ENCODE results near the gene CALML4. TPM values are rescaled to one million over a fixed set of nuclear protein-coding genes. Genes with fewer than 3 reads are reported as not detected.

CALML4 gene
- total RNA-seq, 1 experiment from 2014 or later = 12.6 TPM

DNA sequence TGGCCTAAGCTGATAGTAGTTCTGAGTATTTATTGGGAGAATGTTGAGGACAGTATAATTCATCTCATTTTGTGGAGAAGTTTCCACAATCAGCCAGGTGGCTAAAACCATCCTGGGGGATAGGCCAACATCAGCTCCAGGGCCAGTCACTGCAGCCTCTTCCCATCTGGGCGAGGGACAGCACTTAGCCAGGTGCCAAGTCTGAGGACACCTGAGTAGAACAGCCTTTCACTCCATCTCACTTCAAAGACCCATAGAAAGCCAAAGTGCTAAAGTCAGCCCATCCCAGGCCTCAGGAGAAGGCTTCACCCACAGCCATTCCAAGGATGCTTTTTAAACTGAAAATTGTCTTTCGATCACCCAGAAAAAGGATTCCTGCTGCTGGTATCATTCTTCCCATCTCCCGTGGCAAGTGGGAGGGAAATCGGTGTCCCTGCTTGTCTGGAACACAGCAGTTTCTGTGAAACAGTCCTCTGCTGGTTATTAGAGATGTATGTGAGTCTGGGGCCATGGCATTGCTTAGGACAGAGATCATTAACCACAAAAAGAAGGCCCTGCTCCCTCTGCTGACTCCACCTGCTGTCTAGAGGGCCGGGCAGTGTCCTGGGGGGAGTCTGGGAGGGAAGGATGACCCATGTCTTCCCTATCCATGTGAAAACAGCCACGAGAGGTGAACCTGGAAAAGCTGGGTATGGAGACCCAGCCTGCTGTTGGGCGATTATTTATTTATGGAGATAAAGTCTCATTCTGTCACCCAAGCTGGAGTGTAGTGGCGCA is 9.6 kb downstream of the CALML4 start:
- POLR2A ChIA-PET (ENCODE audit: unreplicated experiment) = interaction anchor here (0.6 to 0.7 kb wide), 2 partner anchors 57 to 141 kb away, joined by 4 to 14 read pairs; no protein-coding TSS in a partner anchor
- no peaks in the 10 kb centered on the region for H3K9me3 ChIP-seq (ENCODE audit: insufficient read depth, low read depth)
- TF ChIP-seq EZH2 (IDR thresholded peaks at IDR 0.05; ENCODE audit: low read depth) = no peak
- no peak for TF ChIP-seq CTCF (conservative IDR thresholded peaks at IDR 0.05)
- intact Hi-C loops (cut with micrococcal nuclease; ENCODE audit: unreplicated experiment) = no loop called here
- H3K79me2 ChIP-seq (ENCODE audit: low read depth) = no peaks in the 10 kb centered on the region
- H3K4me2 ChIP-seq = no peak overlapping the region
- DNase-seq = no peak
- no peaks in the 10 kb centered on the region for H3K9me2 ChIP-seq (ENCODE audit: insufficient read depth)
- H3F3A ChIP-seq (ENCODE audit: insufficient read depth, low read depth) = 0 out of 2 replicates have a peak, but pooled peaks cover 4% of the 10 kb centered on the region
- BruUV-seq (replicated peaks) = no TSS peak
- no peaks in the 10 kb centered on the region for H3K36me3 ChIP-seq (ENCODE audit: low read depth)
- no peaks in the 10 kb centered on the region for H3K4me1 ChIP-seq (replicated peaks; ENCODE audit: insufficient read depth)
- H3K27ac ChIP-seq = no peak overlapping the region
- H4K20me1 ChIP-seq (ENCODE audit: insufficient read depth) = no peaks in the 10 kb centered on the region
- no peak overlapping the region for H3K4me3 ChIP-seq
- no peak overlapping the region for H2AFZ ChIP-seq
- CTCF ChIA-PET = interaction anchor here (0.7 to 0.8 kb wide), 2 partner anchors 85 to 466 kb away, joined by 3 to 6 read pairs; no protein-coding TSS in a partner anchor
- no peaks in the 10 kb centered on the region for H3K27me3 ChIP-seq (ENCODE audit: insufficient read depth, low read depth)

DNA sequence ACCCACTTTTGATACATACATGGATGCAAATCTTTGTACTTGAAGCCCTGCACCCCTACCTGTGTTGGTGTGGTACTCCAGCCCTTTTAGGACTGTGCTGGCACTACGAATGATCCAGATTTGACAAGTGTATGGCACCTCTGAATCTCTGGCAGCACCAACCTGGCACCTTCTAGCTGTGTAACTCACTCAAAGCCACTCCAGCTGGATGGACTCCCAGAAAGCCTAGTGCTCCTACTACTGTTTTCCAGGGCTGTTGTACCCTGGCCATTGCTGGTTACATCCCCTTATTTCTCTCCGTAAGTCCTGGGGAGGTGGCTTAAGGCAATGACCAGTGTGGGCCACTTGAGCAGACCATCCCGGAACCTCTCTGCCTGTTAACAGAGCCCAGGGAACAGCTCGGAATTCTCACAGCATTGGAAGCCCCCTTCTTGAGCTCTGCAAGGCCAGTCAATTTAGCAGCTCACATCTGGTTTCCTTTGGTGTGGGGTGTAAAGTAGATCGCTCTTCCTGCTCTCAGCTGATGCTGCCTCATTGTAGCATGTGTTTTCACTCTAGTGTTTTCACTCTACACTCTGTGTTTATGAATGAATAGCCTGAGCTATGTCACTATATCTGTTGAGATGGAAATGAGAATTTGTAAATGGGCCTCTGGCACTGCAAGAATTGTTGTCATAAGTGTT is 12.2 kb downstream of the CALML4 start:
- no peak overlapping the region for H2AFZ ChIP-seq
- TF ChIP-seq CTCF (conservative IDR thresholded peaks at IDR 0.05) (no peak), EZH2 (IDR thresholded peaks at IDR 0.05; ENCODE audit: low read depth) (no peak)
- H3K4me2 ChIP-seq = no peak overlapping the region
- H3K27ac ChIP-seq = no peak overlapping the region
- no peaks in the 10 kb centered on the region for H4K20me1 ChIP-seq (ENCODE audit: insufficient read depth)
- no peaks in the 10 kb centered on the region for H3K79me2 ChIP-seq (ENCODE audit: low read depth)
- 0 out of 2 replicates have a peak, but pooled peaks cover 4% of the 10 kb centered on the region for H3F3A ChIP-seq (ENCODE audit: insufficient read depth, low read depth)
- no peaks in the 10 kb centered on the region for H3K4me1 ChIP-seq (replicated peaks; ENCODE audit: insufficient read depth)
- 0 out of 2 replicates have a peak, but pooled peaks cover 5% of the 10 kb centered on the region for H3K36me3 ChIP-seq (ENCODE audit: low read depth)
- no TSS peak for BruUV-seq (replicated peaks)
- intact Hi-C loops (cut with micrococcal nuclease; ENCODE audit: unreplicated experiment) = no loop called here
- no peak for DNase-seq
- no peaks in the 10 kb centered on the region for H3K9me2 ChIP-seq (ENCODE audit: insufficient read depth)
- ChIA-PET CTCF (no interaction called here), POLR2A (ENCODE audit: unreplicated experiment) (interaction anchor here (0.7 kb wide), 1 partner anchor 309 kb away, joined by 5 read pairs; no protein-coding TSS in a partner anchor)
- no peaks in the 10 kb centered on the region for H3K9me3 ChIP-seq (ENCODE audit: insufficient read depth, low read depth)
- H3K27me3 ChIP-seq (ENCODE audit: insufficient read depth, low read depth) = no peaks in the 10 kb centered on the region
- no peak overlapping the region for H3K4me3 ChIP-seq

GRCh38 chr15:68192117-68192516 is 13.0 kb downstream of the CALML4 start:
- no peaks in the 10 kb centered on the region for H3K79me2 ChIP-seq (ENCODE audit: low read depth)
- no peak overlapping the region for H3K4me3 ChIP-seq
- ChIA-PET POLR2A (ENCODE audit: unreplicated experiment) (no interaction called here), CTCF (no interaction called here)
- H3K27ac ChIP-seq = no peak overlapping the region
- BruUV-seq (replicated peaks) = no TSS peak
- H3K4me1 ChIP-seq (replicated peaks; ENCODE audit: insufficient read depth) = no peaks in the 10 kb centered on the region
- no peaks in the 10 kb centered on the region for H3K9me3 ChIP-seq (ENCODE audit: insufficient read depth, low read depth)
- no peaks in the 10 kb centered on the region for H4K20me1 ChIP-seq (ENCODE audit: insufficient read depth)
- no peak overlapping the region for H3K4me2 ChIP-seq
- no peaks in the 10 kb centered on the region for H3K9me2 ChIP-seq (ENCODE audit: insufficient read depth)
- no peak overlapping the region for H2AFZ ChIP-seq
- H3F3A ChIP-seq (ENCODE audit: insufficient read depth, low read depth) = 0 out of 2 replicates have a peak, but pooled peaks cover 4% of the 10 kb centered on the region
- intact Hi-C loops (cut with micrococcal nuclease; ENCODE audit: unreplicated experiment) = no loop called here
- H3K27me3 ChIP-seq (ENCODE audit: insufficient read depth, low read depth) = no peaks in the 10 kb centered on the region
- no peak for DNase-seq
- H3K36me3 ChIP-seq (ENCODE audit: low read depth) = 0 out of 2 replicates have a peak, but pooled peaks cover 5% of the 10 kb centered on the region
- TF ChIP-seq CTCF (conservative IDR thresholded peaks at IDR 0.05) (no peak), EZH2 (IDR thresholded peaks at IDR 0.05; ENCODE audit: low read depth) (no peak)
